ENCODE data around the gene AIG1.

- no peak for TF ChIP-seq CTCF (IDR thresholded peaks at IDR 0.05)
- no peak for TF ChIP-seq POLR2A (IDR thresholded peaks at IDR 0.05)
These were observed 120.1 kb downstream of the AIG1 start for GRCh38 chr6:143180826-143181225.

All from body of pancreas (tissue), 4 donors.